PFSK-1 (cell line): ENCODE data around the gene ERCC6.

Source experiments
- FOXP2 ChIP-seq: optimal IDR thresholded peaks from 2 replicates; pipeline ENCODE3; 2011; ENCODE audit warnings: borderline replicate concordance, control low read depth, inconsistent platforms; ENCODE audit not compliant: insufficient read depth; ENCODE audit errors: extremely low read length, extremely low read depth
- POLR2AphosphoS5 ChIP-seq: IDR thresholded peaks from 2 replicates; pipeline ENCODE4 v1.6.1; 2012; ENCODE audit warnings: low read depth, mild to moderate bottlenecking, control low read depth, low read length, moderate library complexity
- REST ChIP-seq, 2 experiments: IDR thresholded peaks; 2 replicates each; pipeline versions ENCODE4 v1.6.1 to v1.8.0; 2011 to 2012; ENCODE audit warnings: low read depth in 2 of 2, low read length in 2 of 2, control low read depth in 1 of 2, inconsistent platforms in 1 of 2, mild to moderate bottlenecking in 1 of 2, moderate library complexity in 1 of 2; ENCODE audit not compliant: insufficient read depth in 1 of 2
- SIN3A ChIP-seq: IDR thresholded peaks from 2 replicates; pipeline ENCODE4 v1.6.1; 2012; ENCODE audit warnings: mild to moderate bottlenecking, low read length, moderate library complexity, borderline replicate concordance; ENCODE audit not compliant: insufficient read depth
- TAF1 ChIP-seq: IDR thresholded peaks from 2 replicates; pipeline ENCODE4 v1.6.1; 2012; ENCODE audit warnings: low read length, control low read depth, borderline replicate concordance; ENCODE audit not compliant: insufficient read depth

- TF ChIP-seq POLR2AphosphoS5, result no peak
- TF ChIP-seq TAF1, result no peak
- TF ChIP-seq SIN3A, result no peak
- TF ChIP-seq REST (IDR thresholded peaks at IDR 0.05; ENCODE audit: insufficient read depth in 1 of 2, low read depth in 2 of 2, low read length in 2 of 2), result no peak
- no peak for TF ChIP-seq FOXP2
Measured at GRCh38 chr10:49552277-49552676, 13.4 kb upstream of the ERCC6 start.
